Activated CD8-positive, alpha-beta memory T cell treated with anti-CD3 and anti-CD28 coated beads, Interleukin-2, amount 10 ng/mL, durations not matched to agents 7 days and 5 days (primary cell): Measurements from ENCODE around the gene LDLRAD4. TPM values are rescaled to one million over a fixed set of nuclear protein-coding genes. Genes with fewer than 3 reads are reported as not detected.

Source experiments
- ATAC-seq: fragments of 150-1000 bp; cut with Tn5 transposase; one replicate; pipeline ENCODE4 v1.10.0; 2021; ENCODE audit warnings: moderate library complexity
- CTCF ChIA-PET: fragments of 350-600 bp; sonication (Branson Sonifier 250); formaldehyde crosslinking; loops from one replicate; lab custom pipeline; 2021; ENCODE audit warnings: antibody characterized with exemption; lab: Charles Lee
- DNase-seq: peaks from one replicate; pipeline ENCODE4 v3.0.0-alpha.2; 2020
- H3K27ac Mint-ChIP-seq: one replicate; pipeline ENCODE4 v1.8.0; 2021; ENCODE audit warnings: mild to moderate bottlenecking, mixed read lengths
- H3K27me3 Mint-ChIP-seq: one replicate; pipeline ENCODE4 v1.8.0; 2021; ENCODE audit warnings: mixed read lengths
- H3K36me3 Mint-ChIP-seq: one replicate; pipeline ENCODE4 v1.8.0; 2021; ENCODE audit warnings: mild to moderate bottlenecking, mixed read lengths
- H3K4me1 Mint-ChIP-seq: one replicate; pipeline ENCODE4 v1.8.0; 2021; ENCODE audit warnings: mixed read lengths
- H3K4me3 Mint-ChIP-seq: one replicate; pipeline ENCODE4 v1.8.0; 2021; ENCODE audit warnings: mild to moderate bottlenecking, moderate library complexity, mixed read lengths
- H3K9me3 Mint-ChIP-seq: one replicate; pipeline ENCODE4 v1.8.0; 2022; ENCODE audit warnings: low read depth, mixed read lengths
- total RNA-seq, 2 experiments: library from RNA; stranded (reverse); gene quantifications; one replicate each; pipeline ENCODE4 v1.2.3, GENCODE V29; 2021

The LDLRAD4 gene
- total RNA-seq, 2 experiments from 2014 or later: 33.9 to 44.5 TPM

GRCh38 chr18:13407484-13407883 is 188.9 kb downstream of the LDLRAD4 start:
- CTCF ChIA-PET: no interaction called here

GRCh38 chr18:13409026-13409425 is 190.5 kb downstream of the LDLRAD4 start:
- Mint-ChIP-seq H3K4me1 (no peaks in the 10 kb centered on the region), H3K27ac (no peak overlapping the region), H3K36me3 (peaks cover 1% of the 10 kb centered on the region), H3K9me3 (peaks cover 9% of the 10 kb centered on the region), H3K27me3 (no peaks in the 10 kb centered on the region), H3K4me3 (no peak overlapping the region)
- ATAC-seq (no peak), DNase-seq (no peak)
- CTCF ChIA-PET: no interaction called here

More at GRCh38 chr18:13407484-13407883, 188.9 kb downstream of the LDLRAD4 start:
- Mint-ChIP-seq H3K27me3 (no peaks in the 10 kb centered on the region), H3K9me3 (peaks cover 8% of the 10 kb centered on the region), H3K27ac (no peak overlapping the region), H3K4me1 (no peaks in the 10 kb centered on the region), H3K36me3 (no peaks in the 10 kb centered on the region), H3K4me3 (no peak overlapping the region)
- ATAC-seq: no peak
- DNase-seq: no peak

- CTCF ChIA-PET: no interaction called here
- H3K4me3 Mint-ChIP-seq: no peak overlapping the region
- ATAC-seq (no peak), DNase-seq (no peak)
- H3K27ac Mint-ChIP-seq: no peak overlapping the region
- no peaks in the 10 kb centered on the region for H3K27me3 Mint-ChIP-seq
- no peaks in the 10 kb centered on the region for H3K4me1 Mint-ChIP-seq
- H3K9me3 Mint-ChIP-seq: peaks cover 9% of the 10 kb centered on the region
- peaks cover 1% of the 10 kb centered on the region for H3K36me3 Mint-ChIP-seq
These were observed 191.4 kb downstream of the LDLRAD4 start for GRCh38 chr18:13409997-13410396.

- Mint-ChIP-seq H3K4me1 (no peaks in the 10 kb centered on the region), H3K9me3 (peaks cover 9% of the 10 kb centered on the region), H3K36me3 (peaks cover 1% of the 10 kb centered on the region), H3K4me3 (no peak overlapping the region), H3K27ac (no peak overlapping the region), H3K27me3 (no peaks in the 10 kb centered on the region)
- DNase-seq (no peak), ATAC-seq (no peak)
- CTCF ChIA-PET: no interaction called here
These were observed 191.9 kb downstream of the LDLRAD4 start for GRCh38 chr18:13410471-13410870.

- no peaks in the 10 kb centered on the region for H3K27me3 Mint-ChIP-seq
- H3K4me1 Mint-ChIP-seq: peaks cover 5% of the 10 kb centered on the region
- CTCF ChIA-PET: no interaction called here
- peaks cover 9% of the 10 kb centered on the region for H3K9me3 Mint-ChIP-seq
- DNase-seq (no peak), ATAC-seq (no peak)
- H3K36me3 Mint-ChIP-seq: peaks cover 1% of the 10 kb centered on the region
- H3K4me3 Mint-ChIP-seq: no peak overlapping the region
- no peak overlapping the region for H3K27ac Mint-ChIP-seq
These were observed 193.5 kb downstream of the LDLRAD4 start for GRCh38 chr18:13412017-13412416.

GRCh38 chr18:13412901-13413300 is 194.3 kb downstream of the LDLRAD4 start:
- Mint-ChIP-seq H3K36me3 (peaks cover 1% of the 10 kb centered on the region), H3K4me3 (no peak overlapping the region), H3K9me3 (peaks cover 9% of the 10 kb centered on the region), H3K4me1 (peaks cover 5% of the 10 kb centered on the region), H3K27me3 (no peaks in the 10 kb centered on the region), H3K27ac (no peak overlapping the region)
- CTCF ChIA-PET: no interaction called here
- no peak for DNase-seq
- ATAC-seq: no peak

- no peak overlapping the region for H3K4me3 Mint-ChIP-seq
- no peak overlapping the region for H3K27ac Mint-ChIP-seq
- no peak for DNase-seq
- CTCF ChIA-PET: no interaction called here
- H3K4me1 Mint-ChIP-seq: peaks cover 5% of the 10 kb centered on the region
- H3K27me3 Mint-ChIP-seq: no peaks in the 10 kb centered on the region
- ATAC-seq: no peak
- peaks cover 9% of the 10 kb centered on the region for H3K9me3 Mint-ChIP-seq
- peaks cover 1% of the 10 kb centered on the region for H3K36me3 Mint-ChIP-seq
These were observed 195.5 kb downstream of the LDLRAD4 start for GRCh38 chr18:13414102-13414501.

GRCh38 chr18:13414521-13414920 is 196.0 kb downstream of the LDLRAD4 start:
- Mint-ChIP-seq H3K9me3 (peaks cover 9% of the 10 kb centered on the region), H3K27ac (no peak overlapping the region), H3K4me3 (no peak overlapping the region), H3K36me3 (peaks cover 1% of the 10 kb centered on the region), H3K27me3 (no peaks in the 10 kb centered on the region), H3K4me1 (peaks cover 5% of the 10 kb centered on the region)
- CTCF ChIA-PET: no interaction called here
- DNase-seq (no peak), ATAC-seq (no peak)

GRCh38 chr18:13415736-13416135 is 197.2 kb downstream of the LDLRAD4 start:
- peaks cover 1% of the 10 kb centered on the region for H3K36me3 Mint-ChIP-seq
- DNase-seq (no peak), ATAC-seq (no peak)
- H3K4me1 Mint-ChIP-seq: peaks cover 5% of the 10 kb centered on the region
- CTCF ChIA-PET: no interaction called here
- no peak overlapping the region for H3K4me3 Mint-ChIP-seq
- H3K27me3 Mint-ChIP-seq: no peaks in the 10 kb centered on the region
- H3K27ac Mint-ChIP-seq: no peak overlapping the region
- H3K9me3 Mint-ChIP-seq: peaks cover 9% of the 10 kb centered on the region

- no peak overlapping the region for H3K27ac Mint-ChIP-seq
- peaks cover 9% of the 10 kb centered on the region for H3K9me3 Mint-ChIP-seq
- H3K36me3 Mint-ChIP-seq: peaks cover 1% of the 10 kb centered on the region
- no peak for ATAC-seq
- H3K4me1 Mint-ChIP-seq: peaks cover 7% of the 10 kb centered on the region
- CTCF ChIA-PET: no interaction called here
- no peak overlapping the region for H3K4me3 Mint-ChIP-seq
- no peaks in the 10 kb centered on the region for H3K27me3 Mint-ChIP-seq
- DNase-seq: no peak
These were observed 197.6 kb downstream of the LDLRAD4 start for GRCh38 chr18:13416208-13416607.

- Mint-ChIP-seq H3K9me3 (peaks cover 6% of the 10 kb centered on the region), H3K27me3 (no peaks in the 10 kb centered on the region), H3K4me3 (no peak overlapping the region), H3K4me1 (peaks cover 9% of the 10 kb centered on the region), H3K36me3 (peaks cover 1% of the 10 kb centered on the region), H3K27ac (no peak overlapping the region)
- ATAC-seq (no peak), DNase-seq (no peak)
- CTCF ChIA-PET: no interaction called here
These were observed 198.3 kb downstream of the LDLRAD4 start for GRCh38 chr18:13416848-13417247.

- no peak overlapping the region for H3K27ac Mint-ChIP-seq
- no peaks in the 10 kb centered on the region for H3K9me3 Mint-ChIP-seq
- ATAC-seq (no peak), DNase-seq (no peak)
- H3K27me3 Mint-ChIP-seq: no peaks in the 10 kb centered on the region
- no peak overlapping the region for H3K4me3 Mint-ChIP-seq
- H3K36me3 Mint-ChIP-seq: no peaks in the 10 kb centered on the region
- peaks cover 9% of the 10 kb centered on the region for H3K4me1 Mint-ChIP-seq
- CTCF ChIA-PET: no interaction called here
These were observed 199.6 kb downstream of the LDLRAD4 start for GRCh38 chr18:13418013-13418710.

- ATAC-seq (no peak), DNase-seq (no peak)
- no peaks in the 10 kb centered on the region for H3K36me3 Mint-ChIP-seq
- CTCF ChIA-PET: interaction anchor here (1.1 kb wide), 1 partner anchor 104 kb away, joined by 3 read pairs; no protein-coding TSS in a partner anchor
- H3K4me1 Mint-ChIP-seq: peaks cover 21% of the 10 kb centered on the region
- H3K4me3 Mint-ChIP-seq: no peak overlapping the region
- H3K27ac Mint-ChIP-seq: no peak overlapping the region
- no peaks in the 10 kb centered on the region for H3K9me3 Mint-ChIP-seq
- no peaks in the 10 kb centered on the region for H3K27me3 Mint-ChIP-seq
These were observed 202.6 kb downstream of the LDLRAD4 start for GRCh38 chr18:13420969-13421686.

- H3K27ac Mint-ChIP-seq: no peak overlapping the region
- ATAC-seq: no peak
These were observed 204.1 kb downstream of the LDLRAD4 start for GRCh38 chr18:13422541-13423147.

More at GRCh38 chr18:13422541-13423147, 204.1 kb downstream of the LDLRAD4 start:
- Mint-ChIP-seq H3K27me3 (no peaks in the 10 kb centered on the region), H3K9me3 (no peaks in the 10 kb centered on the region), H3K4me3 (no peak overlapping the region), H3K36me3 (no peaks in the 10 kb centered on the region), H3K4me1 (peaks cover 20% of the 10 kb centered on the region)
- CTCF ChIA-PET: no interaction called here
- DNase-seq: no peak
